ENCODE results near the gene SCARB1. TPM values are rescaled to one million over a fixed set of nuclear protein-coding genes. Genes with fewer than 3 reads are reported as not detected.

SCARB1 gene
- total and polyA plus RNA-seq, 5 donors, result 15.7 to 22.9 (median 18.5) TPM

DNA sequence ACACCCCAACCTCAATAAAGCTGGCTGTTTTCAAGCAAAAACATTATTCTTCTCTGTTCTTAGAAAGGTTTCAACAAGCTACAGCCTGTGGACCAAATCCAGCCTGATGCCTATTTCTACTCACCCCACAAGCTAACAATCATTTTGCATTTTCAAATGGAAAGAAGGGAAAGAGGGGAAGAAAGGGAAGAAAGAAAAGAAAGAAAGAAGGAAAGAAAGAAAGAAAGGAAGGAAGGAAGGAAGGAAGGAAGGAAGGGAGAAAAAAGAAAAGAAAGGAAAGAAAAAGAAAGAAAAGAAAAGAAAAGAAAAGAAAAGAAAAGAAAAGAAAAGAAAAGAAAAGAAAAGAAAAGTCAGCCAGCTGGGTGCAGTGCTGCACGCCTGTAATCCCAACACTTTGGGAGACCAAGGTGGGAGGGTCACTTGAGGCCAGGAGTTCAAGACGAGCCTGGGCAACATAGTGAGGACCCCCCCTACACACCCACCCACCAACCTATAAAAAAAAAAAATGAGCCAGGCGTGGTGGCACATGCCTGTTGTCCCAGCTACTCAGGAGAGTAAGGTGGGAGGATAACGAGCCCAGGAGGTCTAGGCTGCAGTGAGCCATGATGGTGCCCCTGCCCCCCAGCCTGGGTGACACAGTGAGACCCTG, 26.3 kb downstream of the SCARB1 start:
- 83% methylated on average over 4 of the region's 4 CpGs for WGBS
- DNase-seq (peak in 1 of 3 donors; percentile 1), ATAC-seq (no peak)
- no peaks in the 10 kb centered on the region for H3K9me3 ChIP-seq (ENCODE audit: control insufficient read depth, low read length)
- intact Hi-C loops (cut with DNase I), result no loop called here
- no peak overlapping the region for H3K4me3 ChIP-seq (ENCODE audit: low read length)
- H3K4me1 ChIP-seq (ENCODE audit: control insufficient read depth, insufficient read depth, low read length), result peaks cover 10% of the 10 kb centered on the region
- no peaks in the 10 kb centered on the region for H3K27me3 ChIP-seq (ENCODE audit: control insufficient read depth, insufficient read depth)
- peak overlapping the region; percentile 6 for H3K27ac ChIP-seq (ENCODE audit: low read length)

DNA sequence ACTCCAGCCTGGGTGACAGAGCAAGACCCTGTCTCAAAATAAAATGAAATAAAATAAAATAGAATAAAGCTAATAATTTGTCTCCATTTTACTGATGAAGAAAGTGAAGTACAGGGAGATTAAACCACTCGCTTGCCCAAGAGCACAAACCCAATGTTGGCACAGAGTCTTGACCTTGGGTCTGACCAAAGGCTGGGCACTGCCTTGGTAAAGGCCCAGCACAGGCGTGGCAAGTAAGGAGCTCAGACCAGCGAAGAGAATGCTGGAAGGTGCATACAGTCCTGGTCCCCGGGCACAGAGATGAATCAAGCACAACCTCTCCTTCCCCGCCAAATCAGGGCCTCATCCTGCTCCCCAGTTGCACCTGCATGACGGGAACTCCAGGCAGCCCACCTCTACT, 26.9 kb downstream of the SCARB1 start:
- Histone ChIP-seq H3K9me3 (ENCODE audit: control insufficient read depth, low read length) (no peaks in the 10 kb centered on the region), H3K27me3 (ENCODE audit: control insufficient read depth, insufficient read depth) (no peaks in the 10 kb centered on the region), H3K27ac (ENCODE audit: low read length) (no peak overlapping the region), H3K4me1 (ENCODE audit: control insufficient read depth, insufficient read depth, low read length) (peaks cover 7% of the 10 kb centered on the region), H3K4me3 (ENCODE audit: low read length) (no peak overlapping the region)
- ATAC-seq, result no peak
- DNase-seq, result peak in 1 of 3 donors; percentile 9
- intact Hi-C loops (cut with DNase I), result no loop called here
- WGBS, result 95% methylated on average over 6 of the region's 6 CpGs

DNA sequence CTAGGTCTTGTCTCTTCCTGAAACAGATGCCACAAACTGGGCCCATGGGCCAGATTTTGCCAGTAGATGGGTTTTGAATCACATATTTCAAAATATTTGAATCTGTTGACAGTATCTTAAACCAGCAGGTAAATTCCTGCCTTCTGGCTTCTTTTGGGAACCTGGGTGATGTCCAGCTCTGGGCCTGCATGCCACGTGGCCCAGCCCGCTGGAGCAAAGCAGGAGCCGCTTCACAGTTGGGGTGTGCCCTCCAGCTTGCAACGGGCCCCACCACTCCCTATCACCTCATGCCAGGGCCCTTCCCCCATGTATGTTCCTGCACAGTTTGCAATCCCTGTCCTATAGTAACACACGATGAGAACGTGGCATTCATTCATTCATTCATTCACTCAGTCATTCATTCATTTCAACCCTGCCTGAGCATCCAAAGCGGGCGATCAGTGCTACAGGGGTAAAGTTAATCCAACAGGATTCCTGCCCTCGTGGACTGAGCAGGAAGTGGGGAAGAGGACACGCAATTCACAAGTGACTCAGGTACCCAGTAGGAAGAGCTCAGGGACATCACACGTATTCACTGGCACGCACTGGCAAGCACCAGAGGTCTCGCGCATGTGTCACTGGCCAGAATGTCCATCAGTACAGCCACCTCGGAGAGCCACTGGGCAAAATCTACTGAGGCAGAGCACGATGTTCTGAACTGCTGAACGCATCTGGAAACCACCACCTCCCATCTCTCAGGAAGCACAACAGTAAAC, 27.8 kb downstream of the SCARB1 start:
- peaks cover 5% of the 10 kb centered on the region for H3K4me1 ChIP-seq (ENCODE audit: control insufficient read depth, insufficient read depth, low read length)

DNA sequence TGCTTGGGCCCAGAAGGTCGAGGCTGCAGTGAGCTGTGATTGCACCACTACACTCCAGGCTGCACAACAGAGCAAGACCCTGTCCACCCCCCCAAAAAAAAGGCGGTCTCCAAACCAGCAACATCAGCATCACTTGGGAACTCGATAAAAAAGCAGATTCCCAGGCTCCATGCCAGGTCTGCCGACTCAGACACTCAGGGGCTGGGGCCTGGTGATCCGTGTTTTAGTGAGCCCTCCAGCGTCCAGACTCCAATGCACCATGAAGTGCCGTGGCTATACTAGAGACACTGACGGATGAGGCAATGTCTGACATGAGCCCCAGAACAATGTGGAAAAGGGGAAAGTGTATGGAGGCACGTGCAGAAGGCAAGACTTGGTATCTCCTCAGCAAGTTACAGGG, 28.8 kb downstream of the SCARB1 start:
- DNase-seq, result no peak
- no peaks in the 10 kb centered on the region for H3K27me3 ChIP-seq (ENCODE audit: control insufficient read depth, insufficient read depth)
- intact Hi-C loops (cut with DNase I), result no loop called here
- no peak overlapping the region for H3K4me3 ChIP-seq (ENCODE audit: low read length)
- no peaks in the 10 kb centered on the region for H3K9me3 ChIP-seq (ENCODE audit: control insufficient read depth, low read length)
- no peak overlapping the region for H3K27ac ChIP-seq (ENCODE audit: low read length)
- WGBS, result 66% methylated on average over 9 of the region's 9 CpGs
- H3K4me1 ChIP-seq (ENCODE audit: control insufficient read depth, insufficient read depth, low read length), result peaks cover 5% of the 10 kb centered on the region
- ATAC-seq, result no peak

More for the DNA sequence above, 27.8 kb downstream of the SCARB1 start:
- Histone ChIP-seq H3K27ac (ENCODE audit: low read length) (no peak overlapping the region), H3K4me3 (ENCODE audit: low read length) (no peak overlapping the region), H3K27me3 (ENCODE audit: control insufficient read depth, insufficient read depth) (no peaks in the 10 kb centered on the region), H3K9me3 (ENCODE audit: control insufficient read depth, low read length) (no peaks in the 10 kb centered on the region)
- DNase-seq (peak in 1 of 3 donors; percentile 31), ATAC-seq (no peak)
- intact Hi-C loops (cut with DNase I), result no loop called here
- 92% methylated on average over 17 of the region's 17 CpGs for WGBS

DNA sequence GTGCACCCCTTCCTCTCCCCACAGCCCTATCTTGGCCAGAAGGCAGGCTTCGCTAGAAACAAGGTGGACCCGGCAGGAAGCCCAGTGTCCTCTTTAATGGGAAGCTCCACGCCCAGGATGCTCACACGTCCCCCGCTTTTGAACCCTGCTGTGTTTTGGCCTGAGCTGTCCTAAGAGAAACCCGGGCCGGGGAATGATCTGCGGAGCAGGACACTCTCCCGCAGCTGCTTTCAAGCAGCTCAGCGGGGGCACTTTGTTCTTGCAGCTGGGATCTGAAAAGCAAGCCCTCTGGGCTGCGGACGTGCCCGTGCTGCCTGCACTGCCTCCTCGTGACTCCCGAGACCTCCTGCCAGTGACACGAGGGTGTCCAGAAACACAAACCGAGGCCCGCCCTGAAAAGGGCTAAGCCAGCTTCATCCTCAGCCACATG, 30.0 kb downstream of the SCARB1 start:
- 46% methylated on average over 18 of the region's 18 CpGs for WGBS
- no peak overlapping the region for H3K4me3 ChIP-seq (ENCODE audit: low read length)
- DNase-seq (peak; percentile 62 to 82 (median 81)), ATAC-seq (peak; percentile 48 to 51)
- H3K9me3 ChIP-seq (ENCODE audit: control insufficient read depth, low read length), result no peaks in the 10 kb centered on the region
- H3K27ac ChIP-seq (ENCODE audit: low read length), result peak overlapping the region; percentile 61
- H3K4me1 ChIP-seq (ENCODE audit: control insufficient read depth, insufficient read depth, low read length), result peaks cover 5% of the 10 kb centered on the region
- intact Hi-C loops (cut with DNase I), result no loop called here
- no peaks in the 10 kb centered on the region for H3K27me3 ChIP-seq (ENCODE audit: control insufficient read depth, insufficient read depth)

DNA sequence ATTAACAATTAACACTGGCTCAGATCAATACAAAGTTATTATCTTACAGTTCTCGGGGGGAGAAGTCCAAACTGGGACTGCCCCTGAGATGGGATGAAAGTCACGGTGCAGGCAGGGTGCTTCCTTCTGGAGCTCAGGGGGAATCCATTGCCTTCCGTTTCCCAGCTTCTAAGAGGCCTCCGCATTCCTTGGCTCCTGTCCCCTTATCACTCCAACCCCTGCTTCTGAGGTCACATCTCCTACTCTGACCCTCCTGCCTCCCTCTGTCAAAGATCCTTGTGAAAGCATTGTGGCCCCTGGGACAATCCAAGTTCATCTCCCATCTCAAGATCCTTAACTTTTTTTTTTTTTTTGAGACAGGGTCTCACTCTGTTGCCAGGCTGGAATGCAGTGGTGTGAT, 30.8 kb downstream of the SCARB1 start:
- Histone ChIP-seq H3K4me3 (ENCODE audit: low read length) (no peak overlapping the region), H3K4me1 (ENCODE audit: control insufficient read depth, insufficient read depth, low read length) (peaks cover 3% of the 10 kb centered on the region), H3K9me3 (ENCODE audit: control insufficient read depth, low read length) (no peaks in the 10 kb centered on the region), H3K27me3 (ENCODE audit: control insufficient read depth, insufficient read depth) (no peaks in the 10 kb centered on the region), H3K27ac (ENCODE audit: low read length) (no peak overlapping the region)
- DNase-seq (peak in 1 of 3 donors; percentile 3), ATAC-seq (no peak)
- intact Hi-C loops (cut with DNase I), result no loop called here
- WGBS, result 51% methylated on average over 4 of the region's 4 CpGs

DNA sequence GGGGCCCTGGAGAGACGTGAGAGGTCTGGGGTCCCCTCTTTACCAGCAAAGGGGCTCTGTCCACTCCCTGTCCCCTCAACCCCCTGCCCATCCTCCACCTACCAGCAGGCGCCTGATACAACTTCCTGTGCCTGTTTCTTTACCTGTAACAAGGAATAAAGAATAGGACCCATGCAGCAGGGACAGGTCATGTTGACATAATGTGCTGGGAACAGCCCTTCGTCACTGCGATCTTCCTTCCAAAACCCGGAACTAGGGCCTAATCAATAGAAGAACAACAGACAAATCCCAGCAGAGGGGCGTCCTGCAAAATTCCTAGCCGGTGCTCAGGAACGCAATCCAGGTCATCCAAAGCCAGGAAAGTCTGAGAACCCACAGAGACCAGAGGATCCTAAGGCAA, 32.1 kb downstream of the SCARB1 start:
- H3K9me3 ChIP-seq (ENCODE audit: control insufficient read depth, low read length), result no peaks in the 10 kb centered on the region
- H3K4me3 ChIP-seq (ENCODE audit: low read length), result no peak overlapping the region
- H3K27me3 ChIP-seq (ENCODE audit: control insufficient read depth, insufficient read depth), result no peaks in the 10 kb centered on the region
- intact Hi-C loops (cut with DNase I), result no loop called here
- no peak overlapping the region for H3K27ac ChIP-seq (ENCODE audit: low read length)
- no peaks in the 10 kb centered on the region for H3K4me1 ChIP-seq (ENCODE audit: control insufficient read depth, insufficient read depth, low read length)
- peak in 1 of 3 donors; percentile 9 for DNase-seq
- no peak for ATAC-seq
- WGBS, result 98% methylated on average over 8 of the region's 8 CpGs

DNA sequence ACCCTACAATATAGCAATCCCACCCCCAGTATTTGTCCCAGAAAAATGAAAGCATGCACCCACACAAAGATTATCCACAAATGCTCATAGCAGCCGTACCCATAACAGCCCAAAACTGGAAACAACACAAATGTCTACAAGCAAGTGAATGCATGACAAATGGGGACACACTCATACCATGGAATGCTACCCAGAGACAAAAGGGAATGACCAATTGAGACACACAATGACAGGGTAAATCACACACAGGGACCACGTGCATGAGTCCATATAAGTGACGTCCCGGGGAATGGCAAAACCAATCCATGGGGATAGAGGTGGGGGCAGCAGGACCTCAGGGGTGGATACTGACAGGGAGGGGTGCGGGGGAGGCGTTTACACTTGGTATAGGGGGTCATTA, 33.4 kb downstream of the SCARB1 start:
- no peak overlapping the region for H3K4me3 ChIP-seq (ENCODE audit: low read length)
- no peaks in the 10 kb centered on the region for H3K27me3 ChIP-seq (ENCODE audit: control insufficient read depth, insufficient read depth)
- H3K4me1 ChIP-seq (ENCODE audit: control insufficient read depth, insufficient read depth, low read length), result no peaks in the 10 kb centered on the region
- intact Hi-C loops (cut with DNase I), result no loop called here
- ATAC-seq (no peak), DNase-seq (peak in 1 of 3 donors; percentile 30)
- no peaks in the 10 kb centered on the region for H3K9me3 ChIP-seq (ENCODE audit: control insufficient read depth, low read length)
- WGBS, result 98% methylated on average over 6 of the region's 6 CpGs
- no peak overlapping the region for H3K27ac ChIP-seq (ENCODE audit: low read length)

DNA sequence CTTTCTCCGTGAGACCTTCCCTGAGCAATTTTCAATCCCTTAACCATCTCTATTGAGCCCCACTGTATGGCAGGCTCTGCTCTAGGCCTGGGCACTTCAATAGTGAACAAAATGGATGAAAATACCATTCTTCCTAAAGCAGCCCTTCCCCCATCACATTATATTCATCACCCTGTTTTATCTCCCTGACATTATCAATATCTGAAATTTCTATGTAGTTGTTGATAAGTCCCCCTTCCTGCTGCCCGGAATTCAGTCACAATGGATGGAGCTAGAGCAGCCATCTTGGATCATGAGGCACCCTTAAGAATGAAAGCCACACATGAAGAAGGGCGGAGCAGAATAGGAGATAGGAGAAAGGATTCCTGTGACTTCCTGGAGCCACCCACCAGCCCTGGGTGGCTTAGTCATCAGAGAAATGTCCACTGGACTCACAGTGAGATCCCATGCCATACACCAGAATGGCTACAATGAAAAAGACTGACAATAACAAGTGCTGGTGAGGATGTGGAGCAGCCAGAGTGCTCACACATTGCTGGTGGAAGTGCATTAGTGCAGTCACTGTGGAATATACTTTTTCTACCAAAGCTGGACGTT, 33.9 kb downstream of the SCARB1 start:
- intact Hi-C loops (cut with DNase I), result no loop called here
- Histone ChIP-seq H3K27me3 (ENCODE audit: control insufficient read depth, insufficient read depth) (no peaks in the 10 kb centered on the region), H3K9me3 (ENCODE audit: control insufficient read depth, low read length) (no peaks in the 10 kb centered on the region), H3K4me3 (ENCODE audit: low read length) (no peak overlapping the region), H3K27ac (ENCODE audit: low read length) (no peak overlapping the region), H3K4me1 (ENCODE audit: control insufficient read depth, insufficient read depth, low read length) (no peaks in the 10 kb centered on the region)
- WGBS, result 95% methylated on average over 4 of the region's 4 CpGs
- no peak for ATAC-seq
- DNase-seq, result no peak

DNA sequence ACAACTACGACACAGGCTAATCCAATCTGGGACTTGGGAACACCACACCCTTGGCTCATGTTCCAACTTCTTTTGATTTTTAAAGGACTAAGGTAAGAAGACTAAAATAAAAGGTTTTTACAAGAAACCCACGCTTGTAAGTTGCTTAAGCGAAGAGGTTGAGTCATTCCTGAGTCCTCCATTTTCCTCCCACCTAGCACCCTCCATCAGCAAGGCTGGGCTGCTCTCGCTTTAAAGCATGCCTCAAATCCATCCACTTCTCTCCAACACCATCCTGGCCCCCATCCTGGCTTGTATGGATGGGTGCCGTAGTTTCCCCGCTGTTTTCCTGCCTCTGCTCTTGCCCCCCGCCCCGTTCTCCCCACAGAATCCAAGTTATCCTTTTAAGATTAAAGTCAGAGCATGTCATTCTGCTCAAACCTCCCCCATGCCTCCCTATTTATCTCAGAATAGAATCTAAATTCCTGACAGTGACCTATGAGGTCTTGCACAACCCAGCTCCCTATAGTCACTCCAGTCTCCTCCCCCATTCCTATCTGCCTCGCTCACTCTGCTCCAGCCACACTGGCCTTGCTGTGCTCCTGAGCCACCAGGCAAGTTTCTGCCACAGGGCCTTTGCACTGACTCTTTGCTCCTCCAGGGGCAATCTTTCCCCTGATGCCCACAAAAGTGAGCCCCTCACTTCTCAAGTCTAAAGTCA, 34.5 kb downstream of the SCARB1 start:
- peak in 1 of 3 donors; percentile 3 for DNase-seq
- Histone ChIP-seq H3K4me3 (ENCODE audit: low read length) (no peak overlapping the region), H3K9me3 (ENCODE audit: control insufficient read depth, low read length) (no peaks in the 10 kb centered on the region), H3K27me3 (ENCODE audit: control insufficient read depth, insufficient read depth) (no peaks in the 10 kb centered on the region), H3K4me1 (ENCODE audit: control insufficient read depth, insufficient read depth, low read length) (no peaks in the 10 kb centered on the region), H3K27ac (ENCODE audit: low read length) (no peak overlapping the region)
- 89% methylated on average over 9 of the region's 9 CpGs for WGBS
- no peak for ATAC-seq
- intact Hi-C loops (cut with DNase I), result no loop called here

Data from right cardiac atrium (tissue), 5 donors.